Natural killer cell treated with Interleukin-12 subunit alpha and Interleukin-12 subunit beta and Interleukin-15 and Interleukin-18, amount 100 ng/mL, for 72 hours (primary cell): ENCODE measurements around the gene REXO4. TPM values are rescaled to one million over a fixed set of nuclear protein-coding genes. Genes with fewer than 3 reads are reported as not detected.

Experiments
- ATAC-seq, 2 donors: fragments of 150-1000 bp; cut with Tn5 transposase in 1 of 2; sonication (Bioruptor Pico), chemical (Tn5 transposase) in 1 of 2; 2 replicates each; pipeline ENCODE4 v1.10.0; 2021
- DNase-seq: peaks from one replicate; pipeline ENCODE4 v3.0.0; 2022; ENCODE audit warnings: low spot score
- H3K27ac Mint-ChIP-seq, 2 donors: 1 replicate in 1 of 2; 2 replicates in 1 of 2; pipeline ENCODE4 v1.8.0; 2022; ENCODE audit warnings: mixed read lengths in 2 of 2, mild to moderate bottlenecking in 1 of 2, moderate library complexity in 1 of 2
- H3K27me3 Mint-ChIP-seq, 2 donors: 1 replicate in 1 of 2; 2 replicates in 1 of 2; pipeline ENCODE4 v1.8.0; 2022; ENCODE audit warnings: mixed read lengths in 2 of 2
- H3K36me3 Mint-ChIP-seq: one replicate; pipeline ENCODE4 v1.8.0; 2022; ENCODE audit warnings: mixed read lengths
- H3K4me1 Mint-ChIP-seq, 2 donors: 1 replicate in 1 of 2; 2 replicates in 1 of 2; pipeline ENCODE4 v1.8.0; 2022; ENCODE audit warnings: low read depth in 2 of 2, mixed read lengths in 2 of 2, mild to moderate bottlenecking in 1 of 2
- H3K4me3 Mint-ChIP-seq: one replicate; pipeline ENCODE4 v1.8.0; 2022; ENCODE audit warnings: mixed read lengths
- H3K9me3 Mint-ChIP-seq: 2 replicates; pipeline ENCODE4 v1.8.0; 2022; ENCODE audit warnings: mixed read lengths
- total RNA-seq, 2 donors: library from RNA; stranded (reverse); gene quantifications; one replicate each; pipeline ENCODE4 v1.2.3, GENCODE V29; 2022

REXO4 gene
- total RNA-seq, 2 donors from 2014 or later: 34.3 to 55.1 TPM

- peaks cover 57 to 62% of the 10 kb centered on the region in 2 donors for H3K4me1 Mint-ChIP-seq
- ATAC-seq (peak in 1 of 2 donors; percentile 73), DNase-seq (no peak)
- H3K4me3 Mint-ChIP-seq: peak overlapping the region; percentile 89
- peaks cover 41% of the 10 kb centered on the region for H3K36me3 Mint-ChIP-seq
- no peaks in the 10 kb centered on the region for H3K9me3 Mint-ChIP-seq
- no peaks in the 10 kb centered on the region for H3K27me3 Mint-ChIP-seq
- peak overlapping the region; percentile 96 to 99 for H3K27ac Mint-ChIP-seq
Observed at GRCh38 chr9:133369933-133370332, 47.9 kb downstream of the REXO4 start.

- Mint-ChIP-seq H3K4me3 (peak overlapping the region; percentile 89), H3K27me3 (no peaks in the 10 kb centered on the region), H3K4me1 (peaks cover 52 to 62% of the 10 kb centered on the region in 2 donors), H3K27ac (peak overlapping the region; percentile 96 to 99), H3K36me3 (peaks cover 37% of the 10 kb centered on the region), H3K9me3 (no peaks in the 10 kb centered on the region)
- ATAC-seq (no peak), DNase-seq (no peak)
Observed at GRCh38 chr9:133369422-133369821, 48.4 kb downstream of the REXO4 start.

GRCh38 chr9:133368249-133368881 is 49.4 kb downstream of the REXO4 start:
- H3K27ac Mint-ChIP-seq: peak overlapping the region; percentile 96 to 99
- H3K4me1 Mint-ChIP-seq: peaks cover 61 to 71% of the 10 kb centered on the region in 2 donors
- no peak for DNase-seq
- H3K36me3 Mint-ChIP-seq: peaks cover 44% of the 10 kb centered on the region
- no peaks in the 10 kb centered on the region for H3K27me3 Mint-ChIP-seq
- no peaks in the 10 kb centered on the region for H3K9me3 Mint-ChIP-seq
- ATAC-seq: no peak
- peak overlapping the region; percentile 89 for H3K4me3 Mint-ChIP-seq

GRCh38 chr9:133367778-133368177 is 50.0 kb downstream of the REXO4 start:
- peaks cover 45% of the 10 kb centered on the region for H3K36me3 Mint-ChIP-seq
- DNase-seq (no peak), ATAC-seq (no peak)
- no peaks in the 10 kb centered on the region for H3K9me3 Mint-ChIP-seq
- H3K27me3 Mint-ChIP-seq: no peaks in the 10 kb centered on the region
- peaks cover 61 to 70% of the 10 kb centered on the region in 2 donors for H3K4me1 Mint-ChIP-seq
- peak overlapping the region; percentile 89 for H3K4me3 Mint-ChIP-seq
- H3K27ac Mint-ChIP-seq: peak overlapping the region; percentile 96 to 99

GRCh38 chr9:133367221-133367620 is 50.6 kb downstream of the REXO4 start:
- Mint-ChIP-seq H3K27me3 (no peaks in the 10 kb centered on the region), H3K4me3 (no peak overlapping the region), H3K4me1 (peaks cover 57 to 65% of the 10 kb centered on the region in 2 donors), H3K9me3 (no peaks in the 10 kb centered on the region), H3K27ac (peak overlapping the region in 1 of 2 donors; percentile 61), H3K36me3 (peaks cover 41% of the 10 kb centered on the region)
- DNase-seq (no peak), ATAC-seq (no peak)

- Mint-ChIP-seq H3K9me3 (no peaks in the 10 kb centered on the region), H3K36me3 (peaks cover 46% of the 10 kb centered on the region), H3K27ac (peak overlapping the region in 1 of 2 donors; percentile 37), H3K27me3 (no peaks in the 10 kb centered on the region), H3K4me3 (no peak overlapping the region), H3K4me1 (peaks cover 57 to 64% of the 10 kb centered on the region in 2 donors)
- ATAC-seq (no peak), DNase-seq (no peak)
Observed at GRCh38 chr9:133366435-133366834, 51.4 kb downstream of the REXO4 start.

GRCh38 chr9:133362359-133363044 is 55.3 kb downstream of the REXO4 start:
- ATAC-seq (no peak), DNase-seq (no peak)
- no peak overlapping the region for H3K4me3 Mint-ChIP-seq
- no peaks in the 10 kb centered on the region for H3K27me3 Mint-ChIP-seq
- no peaks in the 10 kb centered on the region for H3K9me3 Mint-ChIP-seq
- H3K4me1 Mint-ChIP-seq: peaks cover 44 to 53% of the 10 kb centered on the region in 2 donors
- H3K27ac Mint-ChIP-seq: peak overlapping the region; percentile 46 to 71
- H3K36me3 Mint-ChIP-seq: peaks cover 30% of the 10 kb centered on the region

GRCh38 chr9:133361507-133362092 is 56.2 kb downstream of the REXO4 start:
- Mint-ChIP-seq H3K27me3 (no peaks in the 10 kb centered on the region), H3K36me3 (peaks cover 30% of the 10 kb centered on the region), H3K27ac (peak overlapping the region; percentile 46 to 71), H3K4me3 (no peak overlapping the region), H3K9me3 (no peaks in the 10 kb centered on the region), H3K4me1 (peaks cover 45 to 52% of the 10 kb centered on the region in 2 donors)
- ATAC-seq: no peak
- no peak for DNase-seq

GRCh38 chr9:133360400-133361393 is 57.1 kb downstream of the REXO4 start:
- no peaks in the 10 kb centered on the region for H3K9me3 Mint-ChIP-seq
- H3K4me3 Mint-ChIP-seq: no peak overlapping the region
- ATAC-seq (no peak), DNase-seq (no peak)
- no peaks in the 10 kb centered on the region for H3K27me3 Mint-ChIP-seq
- peaks cover 24% of the 10 kb centered on the region for H3K36me3 Mint-ChIP-seq
- peak overlapping the region; percentile 46 to 71 for H3K27ac Mint-ChIP-seq
- H3K4me1 Mint-ChIP-seq: peaks cover 45 to 52% of the 10 kb centered on the region in 2 donors

GRCh38 chr9:133359399-133360175 is 58.2 kb downstream of the REXO4 start:
- peaks cover 45 to 52% of the 10 kb centered on the region in 2 donors for H3K4me1 Mint-ChIP-seq
- no peak for ATAC-seq
- peak overlapping the region; percentile 19 to 75 for H3K27ac Mint-ChIP-seq
- H3K9me3 Mint-ChIP-seq: no peaks in the 10 kb centered on the region
- DNase-seq: no peak
- H3K27me3 Mint-ChIP-seq: no peaks in the 10 kb centered on the region
- H3K36me3 Mint-ChIP-seq: peaks cover 17% of the 10 kb centered on the region
- no peak overlapping the region for H3K4me3 Mint-ChIP-seq

- Mint-ChIP-seq H3K27ac (peak overlapping the region; percentile 9 to 19), H3K4me1 (peaks cover 38 to 45% of the 10 kb centered on the region in 2 donors), H3K36me3 (peaks cover 9% of the 10 kb centered on the region), H3K9me3 (no peaks in the 10 kb centered on the region), H3K4me3 (peak overlapping the region; percentile 87), H3K27me3 (no peaks in the 10 kb centered on the region)
- ATAC-seq (no peak), DNase-seq (no peak)
Observed at GRCh38 chr9:133357656-133358055, 60.2 kb downstream of the REXO4 start.

GRCh38 chr9:133356391-133357091 is 61.3 kb downstream of the REXO4 start, which contains the start of the genes SURF1 and SURF2:
SURF1 (minus strand) TSS chr9:133356487; CDS start chr9:133356453, 34 bp downstream.
SURF2 (plus strand) TSS chr9:133356550; CDS start chr9:133356593, 43 bp downstream.
- H3K36me3 Mint-ChIP-seq: peaks cover 7% of the 10 kb centered on the region
- peak; percentile 93 for DNase-seq

More at GRCh38 chr9:133356391-133357091, 61.3 kb downstream of the REXO4 start, which contains the start of the genes SURF1 and SURF2:
- H3K4me1 Mint-ChIP-seq: peaks cover 34 to 44% of the 10 kb centered on the region in 2 donors
- ATAC-seq: peak; percentile 91 to 93
- H3K27ac Mint-ChIP-seq: peak within 1 kb of the TSS; percentile 46 to 82
- no peaks in the 10 kb centered on the region for H3K27me3 Mint-ChIP-seq
- H3K9me3 Mint-ChIP-seq: no peaks in the 10 kb centered on the region
- H3K4me3 Mint-ChIP-seq: peak within 1 kb of the TSS; percentile 87
